ENCODE data around the gene DECR2. TPM values are rescaled to one million over a fixed set of nuclear protein-coding genes. Genes with fewer than 3 reads are reported as not detected.

The DECR2 gene
- total and polyA plus RNA-seq, 10 of the 15 experiments (the other 5 are each of a cell fraction or from before 2014, with no cell fraction given): 0.53 to 20.3 (median 6.0) TPM

DNA sequence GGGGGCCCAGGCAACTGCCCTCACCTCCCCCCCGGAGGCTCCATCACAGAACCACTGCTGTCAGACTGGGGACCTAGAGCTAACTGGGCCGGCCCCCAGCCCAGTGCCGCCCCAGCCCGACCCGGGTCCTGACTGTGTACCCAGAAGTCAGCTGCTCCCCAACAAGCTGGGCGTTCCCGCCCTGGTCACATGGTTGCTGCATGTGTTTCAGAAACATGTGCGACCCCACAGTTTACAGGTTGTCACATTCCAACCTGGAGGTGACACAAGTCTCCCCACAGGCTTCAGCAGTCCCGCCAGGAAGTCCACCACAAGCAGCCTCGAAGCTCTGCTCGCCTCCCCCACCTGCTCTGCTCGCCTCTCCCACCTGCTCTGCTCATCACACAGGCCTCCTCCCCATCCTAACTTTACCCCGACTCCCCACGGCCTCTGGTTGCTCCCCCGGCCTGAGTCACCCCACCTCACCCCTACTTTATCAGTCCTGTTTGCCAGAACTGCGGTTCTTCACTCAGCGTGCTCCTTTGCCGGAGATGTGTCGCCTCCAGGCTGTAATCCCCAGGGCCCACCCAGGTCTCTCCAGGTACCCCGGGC is 32.3 kb upstream of the DECR2 start:
- ChIA-PET POLR2A (no interaction called here), SMC1A (ENCODE audit: uncharacterized antibody, unreplicated experiment) (interaction anchor here (0.6 kb wide), 1 partner anchor 13 kb away, joined by 3 read pairs; no protein-coding TSS in a partner anchor), RAD21 (ENCODE audit: unreplicated experiment) (no interaction called here), CTCF (no interaction called here)
- Histone ChIP-seq H3K9me3 (replicated peaks; ENCODE audit: control insufficient read depth, insufficient read depth, low read length) (no peaks in the 10 kb centered on the region), H3K27ac (ENCODE audit: control insufficient read depth, insufficient read depth) (no peak overlapping the region), H3K4me1 (ENCODE audit: control insufficient read depth, insufficient read depth, low read length) (peaks cover 4% of the 10 kb centered on the region; the same call in 1 of the 2 replicates), H3K79me2 (ENCODE audit: control insufficient read depth, insufficient read depth, low read length) (peaks cover 4% of the 10 kb centered on the region), H2AFZ (ENCODE audit: control insufficient read depth, low read depth, low read length) (no peak overlapping the region), H3K4me3 (peak overlapping the region; percentile 65), H4K20me1 (ENCODE audit: control insufficient read depth, insufficient read depth) (no peaks in the 10 kb centered on the region), H3K36me3 (ENCODE audit: control insufficient read depth in 2 of 2, insufficient read depth in 2 of 2, low read length in 1 of 2) (peaks cover 5 to 17% of the 10 kb centered on the region in 2 experiments; a peak in 3 of 4 replicates), H3K4me2 (ENCODE audit: control insufficient read depth, insufficient read depth) (peak overlapping the region; percentile 79), H3K9ac (ENCODE audit: control insufficient read depth, insufficient read depth, low read length) (peak overlapping the region; percentile 46), H3K27me3 (replicated peaks in 1 of 2; ENCODE audit: control insufficient read depth in 2 of 2, insufficient read depth in 2 of 2, low read length in 1 of 2) (no peaks in the 10 kb centered on the region)
- DNase-seq (ENCODE audit: low read depth, low spot score) (no peak), ATAC-seq (no peak), FAIRE-seq (no peak)
- in situ Hi-C loops (cut with MboI) (loop anchor here (5.0 kb wide), 1 partner anchor 262 kb away; no protein-coding TSS in a partner anchor), intact Hi-C loops (cut with micrococcal nuclease; ENCODE audit: unreplicated experiment) (no loop called here)
- no peak for TF ChIP-seq NFYA (IDR thresholded peaks at IDR 0.05; ENCODE audit: borderline replicate concordance, low read depth, low read length)
- no peak for TF ChIP-seq RB1 (IDR thresholded peaks at IDR 0.05; ENCODE audit: borderline replicate concordance)
- TF ChIP-seq RUNX3 (IDR thresholded peaks at IDR 0.05; ENCODE audit: low read length): no peak
- TF ChIP-seq, protein P1, sequence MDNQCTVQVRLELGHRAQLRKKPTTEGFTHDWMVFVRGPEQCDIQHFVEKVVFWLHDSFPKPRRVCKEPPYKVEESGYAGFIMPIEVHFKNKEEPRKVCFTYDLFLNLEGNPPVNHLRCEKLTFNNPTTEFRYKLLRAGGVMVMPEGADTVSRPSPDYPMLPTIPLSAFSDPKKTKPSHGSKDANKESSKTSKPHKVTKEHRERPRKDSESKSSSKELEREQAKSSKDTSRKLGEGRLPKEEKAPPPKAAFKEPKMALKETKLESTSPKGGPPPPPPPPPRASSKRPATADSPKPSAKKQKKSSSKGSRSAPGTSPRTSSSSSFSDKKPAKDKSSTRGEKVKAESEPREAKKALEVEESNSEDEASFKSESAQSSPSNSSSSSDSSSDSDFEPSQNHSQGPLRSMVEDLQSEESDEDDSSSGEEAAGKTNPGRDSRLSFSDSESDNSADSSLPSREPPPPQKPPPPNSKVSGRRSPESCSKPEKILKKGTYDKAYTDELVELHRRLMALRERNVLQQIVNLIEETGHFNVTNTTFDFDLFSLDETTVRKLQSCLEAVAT (IDR thresholded peaks at IDR 0.05): no peak
- TF ChIP-seq POLR2AphosphoS5 (IDR thresholded peaks at IDR 0.05; ENCODE audit: low read length): no peak
- TF ChIP-seq NKRF (conservative IDR thresholded peaks at IDR 0.05): no peak
- TF ChIP-seq IRF4 (IDR thresholded peaks at IDR 0.05; ENCODE audit: low read depth, low read length): no peak
- no peak for TF ChIP-seq E2F4 (IDR thresholded peaks at IDR 0.05; ENCODE audit: low read depth, low read length)
- TF ChIP-seq CBFB (IDR thresholded peaks at IDR 0.05; ENCODE audit: low read depth): no peak
- no peak for TF ChIP-seq POLR2A (IDR thresholded peaks at IDR 0.05; ENCODE audit: low read depth, low read length)
- TF ChIP-seq MEF2A (IDR thresholded peaks at IDR 0.05; ENCODE audit: insufficient read depth, low read depth, low read length): no peak
- no peak for TF ChIP-seq ZNF217 (IDR thresholded peaks at IDR 0.05)
- no peak for TF ChIP-seq BACH1 (IDR thresholded peaks at IDR 0.05; ENCODE audit: borderline replicate concordance)
- WGBS (ENCODE audit: insufficient coverage, insufficient replicate concordance, low lambda C conversion rate, missing lambda C conversion rate): 77% methylated on average over 20 of the region's 20 CpGs
- BruUV-seq (replicated peaks): no TSS peak

Measured in GM12878 (cell line).